WTC11 (cell line): ENCODE measurements around the gene STAT3. TPM values are rescaled to one million over a fixed set of nuclear protein-coding genes. Genes with fewer than 3 reads are reported as not detected.
"Not testable (repeated sequence)": the region's sequence is repeated elsewhere in the genome, so short reads cannot be mapped to it uniquely, and the experiment has no call there.

ENCODE experiments used
- ATAC-seq: fragments of 200-7000 bp; cut with Tn5 transposase; 2 replicates; pipeline ENCODE4 v1.10.0; 2021; ENCODE audit warnings: mild to moderate bottlenecking, moderate library complexity
- CTCF ChIA-PET: fragments of 300-600 bp; sonication (Branson Sonifier 250); formaldehyde crosslinking; loops from one replicate; lab custom pipeline; 2021; ENCODE audit warnings: antibody characterized with exemption; lab: Charles Lee
- POLR2A ChIA-PET: fragments of 350-600 bp; sonication (Branson Sonifier 250); formaldehyde crosslinking; loops from one replicate; lab custom pipeline; 2021; ENCODE audit warnings: antibody characterized with exemption; lab: Charles Lee
- DNase-seq: peaks from one replicate; pipeline ENCODE4 v3.0.0; 2021; ENCODE audit warnings: low spot score
- H3K27ac Mint-ChIP-seq: 2 replicates; pipeline ENCODE4 v1.8.0; 2021; ENCODE audit warnings: mixed read lengths
- H3K27me3 Mint-ChIP-seq: 2 replicates; pipeline ENCODE4 v1.8.0; 2021; ENCODE audit warnings: low read depth, mild to moderate bottlenecking, moderate library complexity, mixed read lengths
- H3K36me3 Mint-ChIP-seq: 2 replicates; pipeline ENCODE4 v1.8.0; 2021; ENCODE audit warnings: mixed read lengths
- H3K4me1 Mint-ChIP-seq: 2 replicates; pipeline ENCODE4 v1.8.0; 2022; ENCODE audit warnings: mixed read lengths
- H3K4me3 Mint-ChIP-seq: 2 replicates; pipeline ENCODE4 v1.8.0; 2021; ENCODE audit warnings: mild to moderate bottlenecking, moderate library complexity, mixed read lengths
- H3K9me3 Mint-ChIP-seq: 2 replicates; pipeline ENCODE4 v1.8.0; 2021; ENCODE audit warnings: mixed read lengths
- JUN ChIP-seq: sonication (generic); formaldehyde crosslinking; IDR thresholded peaks from 2 replicates; pipeline ENCODE4 v1.8.0; 2023; ENCODE audit warnings: mild to moderate bottlenecking, missing genetic modification reagents
- KAT7 ChIP-seq: sonication (generic); formaldehyde crosslinking; IDR thresholded peaks from 2 replicates; pipeline ENCODE4 v1.8.1; 2023; ENCODE audit warnings: missing genetic modification reagents, mild to moderate bottlenecking, borderline replicate concordance
- RELA ChIP-seq: sonication (generic); formaldehyde crosslinking; IDR thresholded peaks from 2 replicates; pipeline ENCODE4 v1.8.1; 2022; ENCODE audit warnings: missing genetic modification reagents, mild to moderate bottlenecking, borderline replicate concordance
- total RNA-seq: library from RNA; stranded (reverse); gene quantifications from 3 replicates; pipeline ENCODE4 v1.2.3, GENCODE V29; 2021
- TF ChIP-seq, protein P1 (sequence below): fragments of 250-450 bp; sonication (Bioruptor Pico); IDR thresholded peaks from 2 replicates; pipeline ENCODE4 v1.9.0; 2021; ENCODE audit warnings: mild to moderate bottlenecking, borderline replicate concordance
- TF ChIP-seq, protein P2 (sequence below): sonication (generic); formaldehyde crosslinking; IDR thresholded peaks from 2 replicates; pipeline ENCODE4 v1.8.1; 2023; ENCODE audit warnings: mild to moderate bottlenecking, moderate library complexity, missing genetic modification reagents

STAT3 gene
- total RNA-seq, 1 experiment from 2014 or later = 98.0 TPM

DNA sequence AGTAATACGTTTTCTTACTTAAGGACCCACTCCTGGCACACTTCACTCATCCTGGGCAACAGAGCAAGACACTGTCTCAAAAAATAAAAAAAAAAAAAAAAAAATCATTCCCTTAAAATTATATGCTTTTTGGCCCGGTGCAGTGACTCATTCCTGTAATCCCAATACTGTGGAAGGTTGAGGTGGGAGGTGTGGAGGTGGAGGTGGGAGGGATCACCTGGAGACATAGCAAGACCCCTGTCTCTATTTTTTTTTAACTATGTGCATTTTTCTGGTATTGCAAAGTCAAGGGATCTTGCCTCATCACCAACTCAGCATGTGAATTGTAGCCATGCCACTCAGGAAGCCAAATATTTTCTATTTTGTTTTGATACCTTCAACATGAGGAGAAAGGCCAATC is 121.8 kb downstream of the STAT3 start (continued):
- TF ChIP-seq RELA (CRISPR knock-in tag) = no peak
- TF ChIP-seq, protein P1, sequence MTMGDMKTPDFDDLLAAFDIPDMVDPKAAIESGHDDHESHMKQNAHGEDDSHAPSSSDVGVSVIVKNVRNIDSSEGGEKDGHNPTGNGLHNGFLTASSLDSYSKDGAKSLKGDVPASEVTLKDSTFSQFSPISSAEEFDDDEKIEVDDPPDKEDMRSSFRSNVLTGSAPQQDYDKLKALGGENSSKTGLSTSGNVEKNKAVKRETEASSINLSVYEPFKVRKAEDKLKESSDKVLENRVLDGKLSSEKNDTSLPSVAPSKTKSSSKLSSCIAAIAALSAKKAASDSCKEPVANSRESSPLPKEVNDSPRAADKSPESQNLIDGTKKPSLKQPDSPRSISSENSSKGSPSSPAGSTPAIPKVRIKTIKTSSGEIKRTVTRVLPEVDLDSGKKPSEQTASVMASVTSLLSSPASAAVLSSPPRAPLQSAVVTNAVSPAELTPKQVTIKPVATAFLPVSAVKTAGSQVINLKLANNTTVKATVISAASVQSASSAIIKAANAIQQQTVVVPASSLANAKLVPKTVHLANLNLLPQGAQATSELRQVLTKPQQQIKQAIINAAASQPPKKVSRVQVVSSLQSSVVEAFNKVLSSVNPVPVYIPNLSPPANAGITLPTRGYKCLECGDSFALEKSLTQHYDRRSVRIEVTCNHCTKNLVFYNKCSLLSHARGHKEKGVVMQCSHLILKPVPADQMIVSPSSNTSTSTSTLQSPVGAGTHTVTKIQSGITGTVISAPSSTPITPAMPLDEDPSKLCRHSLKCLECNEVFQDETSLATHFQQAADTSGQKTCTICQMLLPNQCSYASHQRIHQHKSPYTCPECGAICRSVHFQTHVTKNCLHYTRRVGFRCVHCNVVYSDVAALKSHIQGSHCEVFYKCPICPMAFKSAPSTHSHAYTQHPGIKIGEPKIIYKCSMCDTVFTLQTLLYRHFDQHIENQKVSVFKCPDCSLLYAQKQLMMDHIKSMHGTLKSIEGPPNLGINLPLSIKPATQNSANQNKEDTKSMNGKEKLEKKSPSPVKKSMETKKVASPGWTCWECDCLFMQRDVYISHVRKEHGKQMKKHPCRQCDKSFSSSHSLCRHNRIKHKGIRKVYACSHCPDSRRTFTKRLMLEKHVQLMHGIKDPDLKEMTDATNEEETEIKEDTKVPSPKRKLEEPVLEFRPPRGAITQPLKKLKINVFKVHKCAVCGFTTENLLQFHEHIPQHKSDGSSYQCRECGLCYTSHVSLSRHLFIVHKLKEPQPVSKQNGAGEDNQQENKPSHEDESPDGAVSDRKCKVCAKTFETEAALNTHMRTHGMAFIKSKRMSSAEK (CRISPR knock-in tag) = no peak
- TF ChIP-seq, protein P2, sequence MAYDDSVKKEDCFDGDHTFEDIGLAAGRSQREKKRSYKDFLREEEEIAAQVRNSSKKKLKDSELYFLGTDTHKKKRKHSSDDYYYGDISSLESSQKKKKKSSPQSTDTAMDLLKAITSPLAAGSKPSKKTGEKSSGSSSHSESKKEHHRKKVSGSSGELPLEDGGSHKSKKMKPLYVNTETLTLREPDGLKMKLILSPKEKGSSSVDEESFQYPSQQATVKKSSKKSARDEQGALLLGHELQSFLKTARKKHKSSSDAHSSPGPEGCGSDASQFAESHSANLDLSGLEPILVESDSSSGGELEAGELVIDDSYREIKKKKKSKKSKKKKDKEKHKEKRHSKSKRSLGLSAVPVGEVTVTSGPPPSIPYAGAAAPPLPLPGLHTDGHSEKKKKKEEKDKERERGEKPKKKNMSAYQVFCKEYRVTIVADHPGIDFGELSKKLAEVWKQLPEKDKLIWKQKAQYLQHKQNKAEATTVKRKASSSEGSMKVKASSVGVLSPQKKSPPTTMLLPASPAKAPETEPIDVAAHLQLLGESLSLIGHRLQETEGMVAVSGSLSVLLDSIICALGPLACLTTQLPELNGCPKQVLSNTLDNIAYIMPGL = no peak
- TF ChIP-seq KAT7 (CRISPR knock-in tag) = no peak
- no peak for TF ChIP-seq JUN (CRISPR knock-in tag)
- TF ChIP-seq, all 79 proteins: peak for 0

DNA sequence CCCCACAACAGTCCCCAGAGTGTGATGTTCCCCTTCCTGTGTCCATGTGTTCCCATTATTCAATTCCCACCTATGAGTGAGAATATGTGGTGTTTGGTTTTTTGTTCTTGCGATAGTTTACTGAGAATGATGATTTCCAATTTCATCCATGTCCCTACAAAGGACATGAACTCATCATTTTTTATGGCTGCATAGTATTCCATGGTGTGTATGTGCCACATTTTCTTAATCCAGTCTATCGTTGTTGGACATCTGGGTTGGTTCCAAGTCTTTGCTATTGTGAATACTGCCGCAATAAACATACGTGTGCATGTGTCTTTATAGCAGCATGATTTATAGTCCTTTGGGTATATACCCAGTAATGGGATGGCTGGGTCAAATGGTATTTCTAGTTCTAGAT is 123.9 kb downstream of the STAT3 start:
- H3K4me1 Mint-ChIP-seq, H3K27ac Mint-ChIP-seq, H3K27me3 Mint-ChIP-seq, H3K4me3 Mint-ChIP-seq, H3K9me3 Mint-ChIP-seq, H3K36me3 Mint-ChIP-seq, DNase-seq, POLR2A ChIA-PET, ATAC-seq, CTCF ChIA-PET: not testable (repeated sequence)

Other genes with a start within 250 kb of the STAT3 start
- 74.3 to 84.8 TPM (median 84.1 TPM) in 3 replicates for gene RAB5C, start 233.5 kb downstream of the STAT3 start, total RNA-seq
- 0.24 to 0.46 TPM (median 0.34 TPM) in 3 replicates for gene KCNH4, start 207.3 kb downstream of the STAT3 start, total RNA-seq
- not detected in 3 replicates for gene HCRT, start 203.0 kb downstream of the STAT3 start, total RNA-seq
- 7.5 to 11.1 TPM (median 11.1 TPM) in 3 replicates for gene GHDC, start 193.9 kb downstream of the STAT3 start, total RNA-seq
- gene STAT5B, start 112.1 kb downstream of the STAT3 start, total RNA-seq = 36.4 to 42.2 TPM (median 37.9 TPM) in 3 replicates
- 6.6 to 10.9 TPM (median 9.7 TPM) in 3 replicates for gene STAT5A, start 99.9 kb downstream of the STAT3 start, total RNA-seq
- 24.6 to 28.4 TPM (median 27.8 TPM) in 3 replicates for gene CAVIN1, start 34.8 kb upstream of the STAT3 start, total RNA-seq
- 49.7 to 55.2 TPM (median 50.9 TPM) in 3 replicates for gene ATP6V0A1, start 70.4 kb upstream of the STAT3 start, total RNA-seq
- gene NAGLU, start 147.8 kb upstream of the STAT3 start, total RNA-seq = 28.9 to 39.3 TPM (median 30.4 TPM) in 3 replicates
- gene HSD17B1, start 164.5 kb upstream of the STAT3 start, total RNA-seq = 1.5 to 1.6 TPM (median 1.5 TPM) in 3 replicates
- 106 to 131 TPM (median 113 TPM) in 3 replicates for gene COASY, start 173.7 kb upstream of the STAT3 start, total RNA-seq
- 26.9 to 34.9 TPM (median 30.1 TPM) in 3 replicates for gene MLX, start 178.7 kb upstream of the STAT3 start, total RNA-seq
- gene PSMC3IP, start 189.3 kb upstream of the STAT3 start, total RNA-seq = 20.1 to 23.3 TPM (median 21.6 TPM) in 3 replicates
- 39.8 to 43.2 TPM (median 40.4 TPM) in 3 replicates for gene RETREG3, start 220.9 kb upstream of the STAT3 start, total RNA-seq
- 130 to 141 TPM (median 140 TPM) in 3 replicates for gene TUBG1, start 221.2 kb upstream of the STAT3 start, total RNA-seq